Amniotic epithelial cell (primary cell): ENCODE results near the gene QRICH1.
A peak's percentile ranks its signal among the peaks of the same experiment; 100 is the strongest.

Source experiments
- DNase-seq: peaks from one replicate; pipeline ENCODE4 v3.0.0-alpha.2; 2010; ENCODE audit warnings: low read depth

Gene QRICH1

GRCh38 chr3:49093853-49094767, at the start of gene QRICH1:
TSS of gene QRICH1 (minus strand) at chr3:49094071. CDS start at chr3:49077017, 17,054 bp downstream.
- DNase-seq: peak; percentile 97

GRCh38 chr3:49140080-49140479, 46.2 kb upstream of the QRICH1 start:
- DNase-seq: no peak

- DNase-seq: no peak
These were observed 41.6 kb upstream of the QRICH1 start for GRCh38 chr3:49135499-49135898.

- no peak for DNase-seq
These were observed 40.8 kb upstream of the QRICH1 start for GRCh38 chr3:49134471-49135265.

- peak; percentile 88 for DNase-seq
These were observed 39.5 kb upstream of the QRICH1 start for GRCh38 chr3:49133226-49133951.

GRCh38 chr3:49132437-49133225, 38.8 kb upstream of the QRICH1 start, which contains the start of gene LAMB2:
TSS of gene LAMB2 (minus strand) at chr3:49133050. CDS start at chr3:49132867, 183 bp downstream.
- DNase-seq: peak; percentile 69

GRCh38 chr3:49132073-49132436, 38.2 kb upstream of the QRICH1 start:
- DNase-seq: no peak

- DNase-seq: no peak
These were observed 37.7 kb upstream of the QRICH1 start for GRCh38 chr3:49131576-49131975.

- no peak for DNase-seq
These were observed 37.2 kb upstream of the QRICH1 start for GRCh38 chr3:49131040-49131439.

- no peak for DNase-seq
These were observed 31.3 kb upstream of the QRICH1 start for GRCh38 chr3:49124991-49125670.

GRCh38 chr3:49124203-49124602, 30.3 kb upstream of the QRICH1 start:
- DNase-seq: no peak

- no peak for DNase-seq
These were observed 29.8 kb upstream of the QRICH1 start for GRCh38 chr3:49123687-49124086.

GRCh38 chr3:49122886-49123545, 29.1 kb upstream of the QRICH1 start:
- no peak for DNase-seq

- no peak for DNase-seq
These were observed 28.6 kb upstream of the QRICH1 start for GRCh38 chr3:49122451-49122850.

GRCh38 chr3:49122022-49122421, 28.2 kb upstream of the QRICH1 start:
- no peak for DNase-seq

- DNase-seq: no peak
These were observed 27.4 kb upstream of the QRICH1 start for GRCh38 chr3:49121132-49121736.

GRCh38 chr3:49120438-49121131, 26.7 kb upstream of the QRICH1 start, which contains the start of gene USP19:
TSS of gene USP19 (minus strand) at chr3:49120823. CDS start at chr3:49119145, 1,678 bp downstream.
- DNase-seq: peak; percentile 90

- DNase-seq: no peak
These were observed 26.2 kb upstream of the QRICH1 start for GRCh38 chr3:49120096-49120437.

- peak; percentile 29 for DNase-seq
These were observed 25.6 kb upstream of the QRICH1 start for GRCh38 chr3:49119439-49119838.
